D721Med (cell line): ENCODE measurements around the gene ZNF324B.
A peak's percentile ranks its signal among the peaks of the same experiment; 100 is the strongest.
"Not testable (repeated sequence)": the region's sequence is repeated elsewhere in the genome, so short reads cannot be mapped to it uniquely, and the experiment has no call there.

Source experiments
- DNase-seq: peaks from one replicate; pipeline ENCODE4 v3.0.0; 2011; ENCODE audit warnings: low spot score; ENCODE audit not compliant: insufficient read length
- FAIRE-seq: peaks from 2 replicates; lab custom pipeline; 2011; peaks lifted over from hg19 to GRCh38; lab: Jason Lieb, UNC
- TF ChIP-seq, protein P1 (sequence below): IDR thresholded peaks from 2 replicates; pipeline ENCODE4 v1.5.1; 2012; ENCODE audit warnings: mild to moderate bottlenecking, control low read depth; ENCODE audit not compliant: insufficient read depth; ENCODE audit errors: missing control alignments

ZNF324B gene

DNA sequence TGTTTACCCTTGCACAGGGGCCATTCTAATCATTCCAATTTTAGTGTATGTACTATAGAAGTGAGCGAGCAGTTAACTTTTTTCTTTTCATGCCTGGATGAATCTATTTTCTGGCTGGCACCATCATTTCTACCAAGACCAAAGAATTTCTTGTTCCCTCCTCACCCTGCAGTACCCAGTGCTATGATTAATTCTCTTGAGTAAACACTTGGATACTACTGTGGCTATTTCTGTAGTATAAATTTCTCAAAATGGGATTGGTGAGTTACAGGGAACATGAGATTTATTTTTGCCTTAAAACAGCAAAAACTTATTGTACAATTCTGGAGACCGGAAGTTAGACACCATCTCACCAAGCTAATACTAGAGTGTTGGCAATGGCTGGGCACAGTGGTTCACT is 32.4 kb downstream of the ZNF324B start:
- DNase-seq (no peak), FAIRE-seq (no peak)
- TF ChIP-seq, protein P1, sequence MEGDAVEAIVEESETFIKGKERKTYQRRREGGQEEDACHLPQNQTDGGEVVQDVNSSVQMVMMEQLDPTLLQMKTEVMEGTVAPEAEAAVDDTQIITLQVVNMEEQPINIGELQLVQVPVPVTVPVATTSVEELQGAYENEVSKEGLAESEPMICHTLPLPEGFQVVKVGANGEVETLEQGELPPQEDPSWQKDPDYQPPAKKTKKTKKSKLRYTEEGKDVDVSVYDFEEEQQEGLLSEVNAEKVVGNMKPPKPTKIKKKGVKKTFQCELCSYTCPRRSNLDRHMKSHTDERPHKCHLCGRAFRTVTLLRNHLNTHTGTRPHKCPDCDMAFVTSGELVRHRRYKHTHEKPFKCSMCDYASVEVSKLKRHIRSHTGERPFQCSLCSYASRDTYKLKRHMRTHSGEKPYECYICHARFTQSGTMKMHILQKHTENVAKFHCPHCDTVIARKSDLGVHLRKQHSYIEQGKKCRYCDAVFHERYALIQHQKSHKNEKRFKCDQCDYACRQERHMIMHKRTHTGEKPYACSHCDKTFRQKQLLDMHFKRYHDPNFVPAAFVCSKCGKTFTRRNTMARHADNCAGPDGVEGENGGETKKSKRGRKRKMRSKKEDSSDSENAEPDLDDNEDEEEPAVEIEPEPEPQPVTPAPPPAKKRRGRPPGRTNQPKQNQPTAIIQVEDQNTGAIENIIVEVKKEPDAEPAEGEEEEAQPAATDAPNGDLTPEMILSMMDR: no peak

DNA sequence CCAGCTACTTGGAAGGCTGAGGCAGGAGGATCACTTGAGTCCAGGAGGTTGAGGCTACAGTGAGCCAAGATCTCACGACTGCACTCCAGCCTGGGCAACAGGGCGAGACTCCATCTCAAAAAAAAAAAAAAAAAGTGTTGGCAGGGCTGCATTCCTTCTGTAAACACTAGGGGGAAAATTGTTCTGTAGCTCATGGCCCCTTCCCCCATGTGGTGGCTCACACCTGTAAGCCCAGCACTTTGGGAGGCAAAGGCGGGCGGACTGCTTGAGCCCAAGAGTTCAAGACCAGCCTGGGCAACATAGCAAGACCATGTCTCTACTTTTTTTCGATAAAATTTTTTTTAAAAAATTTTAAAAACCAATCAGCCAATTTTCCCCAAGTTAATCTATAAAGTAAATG is 32.9 kb downstream of the ZNF324B start:
- not testable (repeated sequence) for FAIRE-seq, DNase-seq

DNA sequence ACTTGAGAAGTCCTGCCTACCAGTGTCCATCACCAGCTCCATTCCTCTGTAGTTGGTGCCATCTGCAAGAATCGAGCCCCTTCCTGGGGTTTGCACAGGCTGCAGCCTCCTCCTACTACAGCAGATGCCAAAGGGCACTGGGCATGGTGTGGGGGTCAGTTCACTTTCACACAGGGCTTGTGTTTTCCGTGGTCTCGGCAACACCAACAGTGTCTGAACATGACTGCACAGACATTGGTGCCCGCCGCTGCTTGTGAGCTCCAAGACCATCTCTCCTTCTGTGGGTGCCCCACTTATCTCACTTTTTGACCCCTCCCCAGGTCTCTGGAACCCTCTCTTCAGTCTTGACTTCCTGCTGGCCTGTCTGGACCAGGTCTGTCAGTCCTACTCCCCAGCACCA is 40.0 kb downstream of the ZNF324B start:
- FAIRE-seq (no peak), DNase-seq (no peak)
- TF ChIP-seq, protein P1: no peak

DNA sequence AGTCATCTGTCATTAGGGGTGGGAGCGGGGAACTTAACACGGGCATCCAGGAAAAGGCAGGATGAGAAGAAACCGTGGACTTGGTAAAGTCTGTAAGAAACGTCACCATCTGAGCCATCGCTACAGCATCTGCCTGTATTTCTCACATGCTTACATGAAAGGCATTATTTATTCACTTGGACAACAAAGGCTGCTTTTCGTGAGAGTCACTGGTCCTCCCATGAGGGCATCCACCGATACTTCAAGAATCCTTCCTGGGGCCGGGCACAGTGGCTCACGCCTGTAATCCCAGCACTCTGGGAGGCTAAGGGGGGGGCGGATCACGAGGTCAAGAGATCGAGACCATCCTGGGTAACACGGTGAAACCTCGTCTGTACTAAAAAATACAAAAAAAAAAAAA is 40.8 kb downstream of the ZNF324B start:
- no peak for DNase-seq
- TF ChIP-seq, protein P1: no peak
- no peak for FAIRE-seq

DNA sequence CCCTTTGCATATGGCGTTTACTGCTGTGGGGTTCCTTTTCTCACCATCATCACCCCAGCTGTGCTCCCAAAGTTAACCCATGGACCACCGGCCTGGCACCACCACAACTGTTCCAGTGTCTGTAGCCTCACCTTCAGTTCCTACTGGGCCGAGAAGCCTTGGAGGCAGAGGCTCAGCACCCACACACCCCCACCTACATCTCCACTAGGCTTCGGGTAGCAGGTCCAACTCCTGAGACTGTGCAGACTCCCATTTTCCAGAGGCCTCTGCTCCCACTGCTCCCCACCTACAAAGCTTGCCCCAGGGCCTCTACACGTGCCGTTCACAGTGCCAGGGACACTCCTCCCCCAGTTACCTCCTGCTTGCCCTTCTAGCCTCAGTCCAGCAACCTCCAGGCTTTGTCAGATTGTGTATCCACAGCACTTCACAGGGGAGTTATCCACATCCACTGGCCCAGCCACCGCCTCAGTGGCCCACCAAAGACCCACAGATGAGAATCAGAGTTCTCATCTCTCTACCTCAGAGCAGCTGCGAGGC is 46.3 kb downstream of the ZNF324B start:
- DNase-seq (no peak), FAIRE-seq (no peak)
- TF ChIP-seq, protein P1: no peak

DNA sequence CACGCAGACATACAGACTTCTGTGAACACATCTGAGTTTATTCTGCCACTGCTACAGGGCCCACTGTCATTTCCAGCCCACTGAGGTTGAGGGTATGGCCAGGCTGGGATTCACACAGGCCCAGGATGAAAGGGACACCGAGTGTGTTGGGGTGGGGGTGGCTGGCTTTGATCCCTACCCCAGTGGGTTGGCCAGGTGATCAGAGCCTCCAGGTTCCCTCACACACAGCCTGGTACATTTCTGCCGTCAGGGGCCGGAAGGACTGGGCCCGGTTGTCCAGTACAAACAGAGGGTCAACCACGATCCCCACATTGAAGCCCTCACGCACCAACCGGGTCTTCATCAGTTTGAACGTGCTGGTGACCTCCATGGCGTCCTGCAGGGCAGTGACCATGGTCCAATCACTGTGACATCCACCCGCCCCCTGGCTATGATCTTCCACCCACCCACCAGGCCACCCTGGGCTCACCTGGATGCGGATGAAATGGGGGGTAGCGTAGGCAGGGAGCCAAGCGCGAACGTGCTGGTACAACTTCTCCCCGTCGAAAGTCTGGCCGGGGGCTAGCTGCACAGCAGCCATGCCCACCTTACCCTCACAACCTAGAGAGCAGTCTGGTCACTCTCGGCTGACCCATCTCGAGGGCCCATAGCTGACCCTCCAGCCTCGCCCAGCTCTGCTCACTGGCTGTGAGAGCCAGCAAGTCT is 47.0 kb downstream of the ZNF324B start:
- TF ChIP-seq, protein P1: no peak
- no peak for DNase-seq
- FAIRE-seq: no peak

DNA sequence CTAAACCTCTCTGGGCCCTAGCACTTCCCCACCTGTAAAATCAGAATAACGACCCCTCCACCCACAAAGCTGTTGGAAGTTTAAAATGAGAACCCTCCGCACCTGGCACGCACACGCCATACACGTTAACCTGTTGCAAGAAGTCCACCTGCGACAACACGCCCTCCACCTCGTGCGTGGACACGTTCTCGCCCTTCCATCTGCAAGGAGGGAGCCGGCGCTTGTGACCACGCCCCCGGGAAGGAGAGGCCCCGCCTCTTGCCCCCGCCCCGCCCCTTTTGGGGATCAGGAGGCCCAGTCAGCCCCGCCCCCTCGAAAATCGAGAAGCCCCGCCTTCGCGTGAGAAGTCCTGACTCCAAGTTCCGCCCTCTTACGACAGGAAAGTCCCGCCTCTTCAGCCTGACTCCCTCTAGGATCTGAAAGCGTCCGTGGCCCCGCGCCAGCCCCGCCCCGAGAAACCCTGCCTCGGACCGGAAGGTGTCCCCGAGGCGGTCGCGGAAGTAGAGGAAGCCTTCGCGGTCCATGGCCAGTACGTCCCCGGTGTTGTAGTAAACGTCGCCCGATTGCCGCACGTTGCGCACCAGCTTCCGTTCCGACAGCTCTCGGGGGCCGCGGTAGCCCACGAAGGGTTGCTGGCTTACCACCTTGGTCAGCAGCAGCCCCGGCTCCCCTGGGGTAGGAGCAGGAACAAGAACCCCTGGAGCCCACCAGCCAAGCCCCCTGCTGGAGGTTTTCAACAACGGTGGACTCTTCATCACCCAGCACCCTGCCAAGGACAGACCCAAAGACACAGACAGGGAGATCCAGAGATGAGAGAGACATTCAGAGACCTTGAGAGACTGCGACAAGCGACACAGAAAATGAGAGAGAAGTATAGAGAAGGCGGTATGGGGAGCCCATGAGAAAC is 47.9 kb downstream of the ZNF324B start:
- TF ChIP-seq, protein P1: peak; percentile 18

More for the DNA sequence above, 47.9 kb downstream of the ZNF324B start:
- DNase-seq (no peak), FAIRE-seq (no peak)
